ENCODE data around the gene NPAS2. TPM values are rescaled to one million over a fixed set of nuclear protein-coding genes. Genes with fewer than 3 reads are reported as not detected.

NPAS2 gene
- total RNA-seq, 3 donors from 2014 or later = 6.2 to 42.3 (median 22.5) TPM

- H3K27ac ChIP-seq = peak overlapping the region in 1 of 2 donors; percentile 45
- TF ChIP-seq POLR2AphosphoS5 (IDR thresholded peaks at IDR 0.05) (no peak), CTCF (IDR thresholded peaks at IDR 0.05) (no peak), POLR2A (IDR thresholded peaks at IDR 0.05) (no peak)
- H3K4me1 ChIP-seq = no peaks in the 10 kb centered on the region
- peak; percentile 48 to 57 for DNase-seq (ENCODE audit: low spot score in 2 of 2)
- no peak overlapping the region for H3K4me3 ChIP-seq
- intact Hi-C loops (cut with DNase I; ENCODE audit: low total_unique reads) = no loop called here
- H3K27me3 ChIP-seq = no peaks in the 10 kb centered on the region
- H3K36me3 ChIP-seq = no peaks in the 10 kb centered on the region
- H3K9me3 ChIP-seq = no peaks in the 10 kb centered on the region
Measured at GRCh38 chr2:100887713-100888495, 68.0 kb downstream of the NPAS2 start.

- no peaks in the 10 kb centered on the region for H3K4me1 ChIP-seq
- H3K27ac ChIP-seq = peak overlapping the region in 1 of 2 donors; percentile 45
- H3K9me3 ChIP-seq = no peaks in the 10 kb centered on the region
- DNase-seq (ENCODE audit: low spot score in 2 of 2) = no peak
- intact Hi-C loops (cut with DNase I; ENCODE audit: low total_unique reads) = no loop called here
- no peaks in the 10 kb centered on the region for H3K27me3 ChIP-seq
- TF ChIP-seq POLR2AphosphoS5 (IDR thresholded peaks at IDR 0.05) (no peak), CTCF (IDR thresholded peaks at IDR 0.05) (no peak)
- H3K4me3 ChIP-seq = no peak overlapping the region
- H3K36me3 ChIP-seq = no peaks in the 10 kb centered on the region
Measured at GRCh38 chr2:100888601-100889000, 68.7 kb downstream of the NPAS2 start.

- no peaks in the 10 kb centered on the region for H3K36me3 ChIP-seq
- no peaks in the 10 kb centered on the region for H3K27me3 ChIP-seq
- no peaks in the 10 kb centered on the region for H3K4me1 ChIP-seq
- no peaks in the 10 kb centered on the region for H3K9me3 ChIP-seq
- intact Hi-C loops (cut with DNase I; ENCODE audit: low total_unique reads) = no loop called here
- H3K27ac ChIP-seq = no peak overlapping the region
- DNase-seq (ENCODE audit: low spot score in 2 of 2) = no peak
- H3K4me3 ChIP-seq = no peak overlapping the region
- TF ChIP-seq POLR2A (IDR thresholded peaks at IDR 0.05) (no peak), POLR2AphosphoS5 (IDR thresholded peaks at IDR 0.05) (no peak), CTCF (IDR thresholded peaks at IDR 0.05) (no peak)
Measured at GRCh38 chr2:100889286-100889685, 69.3 kb downstream of the NPAS2 start.

- intact Hi-C loops (cut with DNase I; ENCODE audit: low total_unique reads) = no loop called here
- Histone ChIP-seq H3K27me3 (no peaks in the 10 kb centered on the region), H3K27ac (no peak overlapping the region), H3K9me3 (no peaks in the 10 kb centered on the region), H3K4me1 (no peaks in the 10 kb centered on the region), H3K36me3 (no peaks in the 10 kb centered on the region), H3K4me3 (no peak overlapping the region)
- no peak for DNase-seq (ENCODE audit: low spot score in 2 of 2)
- TF ChIP-seq CTCF (IDR thresholded peaks at IDR 0.05) (no peak), POLR2AphosphoS5 (IDR thresholded peaks at IDR 0.05) (no peak), POLR2A (IDR thresholded peaks at IDR 0.05) (no peak)
Measured at GRCh38 chr2:100891906-100892642, 72.1 kb downstream of the NPAS2 start.

All from breast epithelium (tissue), 4 donors.